GM08714 (cell line): ENCODE results near the gene STK32C.
"Not testable (repeated sequence)": the region's sequence is repeated elsewhere in the genome, so short reads cannot be mapped to it uniquely, and the experiment has no call there.

Experiments
- H3K4me3 ChIP-seq: fragments of 200-500 bp; sonication (Bioruptor generic); 2 replicates; pipeline ENCODE4 v1.5.1; 2014; ENCODE audit warnings: mild to moderate bottlenecking, low read length, inconsistent platforms
- ZNF274 ChIP-seq: IDR thresholded peaks from 2 replicates; pipeline ENCODE4 v1.6.1; 2012; ENCODE audit warnings: mild to moderate bottlenecking, low read depth, low read length

STK32C gene

DNA sequence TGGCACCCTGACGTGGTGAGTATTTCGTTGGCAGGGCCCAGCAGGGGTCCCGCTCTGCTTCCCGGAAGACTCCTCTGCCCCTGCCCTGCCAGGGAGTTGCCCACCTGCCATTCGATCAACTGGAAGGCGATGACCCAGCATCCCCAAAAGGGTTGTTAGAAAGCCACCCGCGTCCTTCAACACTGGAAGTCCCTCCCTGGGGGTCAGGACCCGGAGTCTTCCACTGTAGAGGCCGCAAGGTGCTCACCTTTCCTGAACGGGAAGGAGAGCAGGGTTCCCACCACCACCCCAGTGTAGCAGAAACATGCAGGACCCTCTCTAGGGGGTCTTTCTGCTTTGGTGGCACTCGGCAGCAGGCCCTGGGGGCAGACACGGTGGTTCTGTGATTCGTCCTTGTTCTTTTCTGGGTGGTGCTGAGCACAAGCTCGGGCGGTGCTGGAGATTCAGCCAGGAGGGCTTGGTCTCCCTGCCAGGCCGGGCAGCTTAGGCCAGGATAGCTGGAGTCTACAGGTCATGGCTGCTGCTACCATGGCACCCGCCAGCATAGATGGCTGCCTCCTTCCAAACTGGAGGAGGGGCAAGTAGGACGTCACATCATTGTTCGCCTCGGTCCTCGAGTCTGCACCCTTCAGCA lies 140.6 kb downstream of the STK32C start:
- TF ChIP-seq ZNF274, result no peak
- H3K4me3 ChIP-seq, result no peak overlapping the region

DNA sequence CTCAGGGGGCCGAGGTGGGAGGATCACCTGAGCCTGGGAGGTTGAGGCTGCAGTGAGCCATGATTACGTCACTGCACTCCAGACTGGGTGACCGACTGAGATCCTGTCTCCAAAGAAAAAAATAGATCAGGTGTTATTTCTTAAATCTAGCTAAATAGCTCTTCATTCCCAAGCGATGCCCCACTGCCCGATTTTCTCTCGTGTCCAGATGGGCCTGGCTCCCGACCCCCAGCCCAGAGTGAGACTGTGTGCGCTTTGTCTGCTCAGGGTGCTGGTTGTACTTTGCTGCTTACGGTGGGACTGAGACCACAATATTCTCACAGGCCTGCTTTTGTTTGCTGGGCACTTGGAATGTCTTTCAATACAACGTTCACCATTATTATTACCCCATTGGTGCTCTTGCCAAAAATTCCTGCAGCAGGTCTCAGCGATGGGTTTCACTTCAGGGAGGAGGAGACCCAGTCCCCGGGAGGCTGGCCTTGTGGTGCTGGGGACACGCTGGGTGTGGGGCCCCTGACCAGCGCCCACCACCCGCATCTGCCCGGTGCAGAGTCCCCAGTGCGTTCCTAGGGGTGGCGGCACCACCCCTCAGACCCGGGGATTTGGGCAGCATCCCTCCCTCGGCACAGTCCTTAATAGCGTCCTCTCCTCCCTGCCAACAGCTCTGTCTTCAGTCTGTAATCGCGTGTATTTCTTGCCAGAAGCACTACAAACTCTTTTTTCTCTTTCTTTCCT lies 141.4 kb downstream of the STK32C start:
- no peak for TF ChIP-seq ZNF274
- H3K4me3 ChIP-seq, result no peak overlapping the region

DNA sequence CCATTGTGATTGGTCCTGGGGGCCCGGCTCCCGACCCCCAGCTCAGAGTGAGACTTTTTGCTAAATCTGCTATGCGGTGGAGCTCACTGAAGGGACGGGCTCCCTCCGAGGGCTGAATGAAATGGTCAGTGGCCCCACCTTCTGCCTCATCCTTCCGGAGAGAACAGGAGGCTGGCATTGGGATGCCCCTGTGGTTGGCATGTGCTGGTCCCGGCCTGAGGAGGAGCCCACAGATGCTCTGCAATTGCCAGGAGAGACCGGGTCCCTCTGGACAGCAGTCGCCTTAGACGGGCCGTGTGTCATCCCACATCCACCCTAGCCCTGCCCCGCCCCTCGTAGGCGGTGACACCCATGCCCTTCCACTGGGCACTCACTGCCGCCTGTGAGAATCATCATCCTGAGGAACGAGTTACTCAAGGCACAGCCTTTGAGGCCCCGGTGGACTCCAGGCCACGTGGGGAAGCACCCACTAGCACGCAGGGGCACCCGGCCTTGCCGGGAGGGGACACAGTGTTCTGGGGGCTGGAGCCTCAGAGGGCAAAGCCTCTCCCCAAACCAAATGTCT lies 142.3 kb downstream of the STK32C start:
- no peak for TF ChIP-seq ZNF274
- H3K4me3 ChIP-seq, result no peak overlapping the region

DNA sequence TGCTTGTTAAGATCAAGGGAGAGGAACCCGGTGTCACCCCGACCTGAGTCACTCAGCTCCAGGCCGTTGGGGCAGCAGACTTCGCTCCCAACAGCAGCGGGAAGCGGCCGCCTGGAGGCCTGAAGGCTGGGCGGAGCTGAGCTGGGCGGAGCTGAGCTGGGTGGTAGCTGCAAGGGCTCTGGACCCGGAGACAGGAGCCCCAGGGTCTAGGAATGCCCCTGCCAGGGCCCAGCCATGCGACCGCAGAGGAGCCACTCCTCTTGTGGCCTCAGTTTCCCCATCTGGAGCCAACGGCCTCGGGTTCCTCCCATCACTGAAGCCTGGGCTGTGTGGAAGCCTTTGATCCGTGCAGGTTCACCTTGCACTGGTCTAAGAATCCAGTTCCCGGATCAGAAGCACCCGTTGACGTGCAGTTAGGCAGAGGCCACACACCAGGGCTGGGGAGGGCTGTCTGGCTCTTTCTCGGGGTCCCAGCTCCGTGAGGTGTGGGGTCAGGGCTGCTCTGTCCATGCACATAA lies 142.9 kb downstream of the STK32C start:
- TF ChIP-seq ZNF274, result no peak
- no peak overlapping the region for H3K4me3 ChIP-seq

DNA sequence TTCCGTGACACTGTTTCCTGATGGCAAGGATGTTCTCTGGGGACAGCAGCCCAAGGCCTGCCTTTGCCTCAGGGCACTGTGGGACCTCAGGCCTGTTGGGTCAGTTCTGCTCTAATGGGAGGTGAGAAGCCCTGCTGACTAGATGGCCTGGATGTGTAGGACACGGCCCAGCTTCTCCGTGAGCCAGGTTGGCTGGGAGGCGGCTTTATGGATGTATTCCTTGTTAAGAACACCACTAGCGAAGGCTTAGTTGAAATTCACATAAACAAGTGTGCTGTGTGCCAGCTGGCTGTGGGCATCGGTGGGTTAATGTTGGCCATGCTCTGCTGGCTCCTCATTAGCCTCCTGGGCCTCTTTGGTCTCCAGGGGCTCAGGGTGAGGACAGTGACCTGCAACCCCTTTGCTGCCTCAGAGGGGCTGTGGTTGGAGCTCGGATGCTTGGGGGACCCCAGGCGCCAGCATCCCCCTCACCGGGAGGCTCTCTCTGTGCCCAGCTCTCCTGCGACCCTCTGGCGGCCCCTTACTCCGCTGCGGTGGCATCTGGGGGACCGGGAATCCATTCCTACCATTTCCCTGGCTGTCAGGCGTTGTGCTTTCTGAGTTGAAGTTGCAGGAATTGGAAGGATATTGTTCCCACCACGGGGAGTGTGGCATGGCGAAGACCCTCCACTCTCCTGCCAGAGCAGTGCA lies 143.8 kb downstream of the STK32C start:
- TF ChIP-seq ZNF274, result no peak
- H3K4me3 ChIP-seq, result no peak overlapping the region

DNA sequence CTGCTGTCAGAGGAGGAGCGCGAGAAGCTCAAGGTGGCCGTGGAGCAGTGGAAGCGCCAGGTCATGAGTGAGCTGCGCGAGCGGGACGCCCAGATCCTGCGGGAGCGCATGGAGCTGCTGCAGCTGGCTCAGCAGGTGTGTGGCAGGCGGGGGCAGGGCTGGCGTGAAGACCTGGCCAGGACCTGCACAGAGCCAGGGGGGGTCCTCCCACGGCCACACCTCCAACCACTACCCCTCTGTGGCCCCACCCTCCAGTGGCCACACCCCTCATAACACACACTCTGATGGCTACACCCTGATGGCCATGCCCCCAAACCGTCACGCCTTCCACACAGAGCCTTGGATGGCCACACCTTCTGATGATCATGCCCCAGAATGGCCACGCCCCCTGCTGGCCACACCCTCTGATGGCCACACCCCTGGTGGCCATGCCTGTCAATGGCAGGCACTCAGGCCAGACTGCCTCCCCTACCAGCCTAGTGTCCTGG lies 144.4 kb downstream of the STK32C start:
- H3K4me3 ChIP-seq, result no peak overlapping the region
- TF ChIP-seq ZNF274, result no peak

DNA sequence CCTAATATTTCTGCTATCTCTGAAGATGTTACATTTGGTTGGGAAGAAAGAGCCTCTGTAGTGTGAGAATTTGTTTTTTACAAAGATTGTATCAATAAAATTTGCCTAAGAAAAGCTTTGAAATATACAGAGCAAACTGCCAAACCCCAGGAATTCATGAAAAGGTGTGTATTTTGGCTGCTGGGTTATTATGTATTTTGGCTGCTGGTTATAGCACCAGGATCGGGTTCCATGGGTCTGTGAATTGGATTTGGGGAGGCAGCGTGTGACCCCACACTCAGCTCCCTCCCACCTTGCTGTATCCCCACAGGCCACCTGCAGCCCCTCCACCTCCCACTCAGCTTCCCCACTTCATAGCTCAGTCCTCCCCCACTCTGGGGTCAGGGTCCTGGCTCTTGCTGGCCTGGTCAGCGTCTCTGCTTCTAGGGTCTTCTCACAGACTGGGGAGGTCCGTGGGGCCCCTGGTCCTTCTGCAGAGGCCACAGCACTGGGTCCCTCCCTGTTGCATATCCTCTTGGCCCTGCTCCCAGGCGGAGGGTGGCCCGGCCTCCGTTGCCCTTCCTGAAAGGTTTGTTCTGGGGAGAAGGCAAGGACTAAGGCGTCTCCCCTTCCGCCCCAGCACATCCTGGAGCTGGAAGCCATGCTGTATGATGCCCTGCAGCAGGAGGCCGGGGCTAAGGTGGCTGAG lies 145.0 kb downstream of the STK32C start:
- no peak overlapping the region for H3K4me3 ChIP-seq
- TF ChIP-seq ZNF274, result no peak

DNA sequence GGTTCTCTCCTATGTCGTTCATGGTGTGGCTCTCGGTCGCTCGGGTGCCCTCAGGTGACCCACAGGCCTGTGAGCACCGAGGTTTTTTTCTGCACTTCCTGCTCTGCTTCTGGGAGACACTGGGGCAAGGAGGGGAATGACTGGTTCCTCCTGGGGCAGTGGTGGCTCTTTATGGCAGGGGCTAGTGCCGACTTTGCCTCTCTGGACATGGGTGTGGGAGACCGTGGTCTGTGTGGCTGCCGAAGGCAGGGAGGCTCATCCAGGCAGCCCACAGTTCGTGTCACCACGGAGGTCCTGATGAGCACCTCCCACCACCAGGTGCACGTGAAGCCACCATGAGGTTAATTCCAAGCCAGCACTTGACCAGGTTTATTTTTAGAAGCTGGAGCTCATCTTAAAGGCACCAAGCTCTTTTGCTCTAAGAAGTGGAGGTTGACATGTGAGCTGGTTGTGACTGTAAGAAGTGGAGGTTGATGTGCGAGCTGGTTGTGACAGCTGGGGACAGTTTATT lies 145.7 kb downstream of the STK32C start:
- no peak for TF ChIP-seq ZNF274
- H3K4me3 ChIP-seq, result no peak overlapping the region

DNA sequence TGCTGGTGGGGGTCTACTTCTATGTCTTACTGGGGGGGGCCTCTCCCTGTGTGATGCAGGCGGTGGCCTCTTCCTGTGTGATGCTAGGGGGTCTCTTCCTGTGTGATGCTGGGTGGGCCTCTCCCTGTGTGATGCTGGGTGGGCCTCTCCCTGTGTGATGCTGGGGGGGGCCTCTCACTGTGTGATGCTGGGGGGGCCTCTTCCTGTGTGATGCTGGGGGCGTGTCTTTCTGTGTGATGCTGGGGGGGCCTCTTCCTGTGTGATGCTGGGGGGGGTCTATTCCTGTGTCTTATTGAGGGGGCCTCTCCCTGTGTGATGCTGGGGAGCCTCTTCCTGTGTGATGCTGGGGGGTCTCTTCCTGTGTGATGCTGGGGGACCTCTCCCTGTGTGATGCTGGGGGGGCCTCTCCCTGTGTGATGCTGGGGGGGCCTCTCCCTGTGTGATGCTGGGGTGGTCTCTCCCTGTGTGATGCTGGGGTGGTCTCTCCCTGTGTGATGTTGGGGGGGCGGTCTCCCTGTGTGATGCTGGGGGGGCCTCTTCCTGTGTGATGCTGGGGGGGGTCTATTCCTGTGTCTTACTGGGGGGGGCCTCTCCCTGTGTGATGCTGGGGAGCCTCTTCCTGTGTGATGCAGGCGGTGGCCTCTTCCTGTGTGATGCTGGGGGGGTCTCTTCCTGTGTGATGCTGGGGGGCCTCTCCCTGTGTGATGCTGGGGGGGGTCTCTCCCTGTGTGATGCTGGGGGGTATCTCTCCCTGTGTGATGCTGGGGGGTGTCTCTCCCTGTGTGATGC lies 146.7 kb downstream of the STK32C start:
- not testable (repeated sequence) for H3K4me3 ChIP-seq

DNA sequence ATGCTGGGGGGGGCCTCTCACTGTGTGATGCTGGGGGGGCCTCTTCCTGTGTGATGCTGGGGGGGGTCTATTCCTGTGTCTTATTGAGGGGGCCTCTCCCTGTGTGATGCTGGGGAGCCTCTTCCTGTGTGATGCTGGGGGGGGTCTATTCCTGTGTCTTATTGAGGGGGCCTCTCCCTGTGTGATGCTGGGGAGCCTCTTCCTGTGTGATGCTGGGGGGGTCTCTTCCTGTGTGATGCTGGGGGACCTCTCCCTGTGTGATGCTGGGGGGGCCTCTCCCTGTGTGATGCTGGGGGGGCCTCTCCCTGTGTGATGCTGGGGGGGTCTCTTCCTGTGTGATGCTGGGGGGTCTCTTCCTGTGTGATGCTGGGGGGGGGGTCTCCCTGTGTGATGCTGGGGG lies 147.5 kb downstream of the STK32C start:
- not testable (repeated sequence) for H3K4me3 ChIP-seq

DNA sequence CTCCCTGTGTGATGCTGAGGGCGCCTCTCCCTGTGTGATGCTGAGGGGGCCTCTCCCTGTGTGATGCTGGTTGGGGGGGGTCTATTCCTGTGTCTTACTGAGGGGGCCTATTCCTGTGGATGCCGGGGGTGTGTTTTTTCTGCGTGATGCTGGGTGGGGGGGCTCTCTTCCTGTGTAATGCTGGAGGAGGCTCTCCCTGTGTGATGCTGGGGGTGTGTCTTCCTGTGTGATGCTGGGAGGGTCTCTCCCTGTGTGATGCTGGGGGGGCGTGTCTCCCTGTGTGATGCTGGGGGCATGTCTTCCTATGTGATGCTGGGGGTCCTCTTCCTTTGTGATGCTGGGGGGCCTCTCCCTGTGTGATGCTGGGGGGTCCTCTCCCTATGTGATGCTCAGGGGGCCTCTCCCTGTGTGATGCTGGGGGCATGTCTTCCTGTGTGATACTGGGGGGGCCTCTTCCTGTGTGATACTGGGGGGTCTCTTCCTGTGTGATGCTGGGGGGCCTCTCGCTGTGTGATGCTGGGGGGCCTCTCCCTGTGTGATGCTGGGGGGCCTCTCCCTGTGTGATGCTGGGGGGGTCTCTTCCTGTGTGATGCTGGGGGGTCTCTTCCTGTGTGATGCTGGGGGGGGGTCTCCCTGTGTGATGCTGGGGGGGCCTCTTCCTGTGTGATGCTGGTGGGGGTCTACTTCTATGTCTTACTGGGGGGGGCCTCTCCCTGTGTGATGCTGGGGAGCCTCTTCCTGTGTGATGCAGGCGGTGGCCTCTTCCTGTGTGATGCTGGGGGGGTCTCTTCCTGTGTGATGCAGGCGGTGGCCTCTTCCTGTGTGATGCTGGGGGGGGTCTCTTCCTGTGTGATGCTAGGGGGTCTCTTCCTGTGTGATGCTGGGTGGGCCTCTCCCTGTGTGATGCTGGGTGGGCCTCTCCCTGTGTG lies 148.2 kb downstream of the STK32C start:
- not testable (repeated sequence) for H3K4me3 ChIP-seq

DNA sequence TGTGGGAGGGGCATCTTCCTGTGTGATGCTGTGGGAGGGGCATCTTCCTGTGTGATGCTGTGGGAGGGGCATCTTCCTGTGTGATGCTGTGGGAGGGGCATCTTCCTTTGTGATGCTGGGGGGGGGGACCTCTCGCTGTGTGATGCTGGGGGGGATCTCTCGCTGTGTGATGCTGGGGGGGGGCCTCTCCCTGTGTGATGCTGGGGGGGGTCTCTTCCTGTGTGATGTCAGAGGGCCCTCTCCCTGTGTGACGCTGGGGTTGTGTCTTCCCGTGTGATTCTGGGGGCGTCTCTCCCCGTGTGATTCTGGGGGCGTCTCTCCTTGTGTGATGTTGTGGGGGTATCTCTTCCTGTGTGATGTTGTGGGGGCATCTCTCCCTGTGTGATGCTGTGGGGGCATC lies 148.9 kb downstream of the STK32C start:
- H3K4me3 ChIP-seq, result no peak overlapping the region
- no peak for TF ChIP-seq ZNF274
